ENCODE results near the gene DYNC1LI2. TPM values are rescaled to one million over a fixed set of nuclear protein-coding genes. Genes with fewer than 3 reads are reported as not detected.

The DYNC1LI2 gene
- total RNA-seq, 8 experiments from 2014 or later, result 71.9 to 174 (median 114) TPM

DNA sequence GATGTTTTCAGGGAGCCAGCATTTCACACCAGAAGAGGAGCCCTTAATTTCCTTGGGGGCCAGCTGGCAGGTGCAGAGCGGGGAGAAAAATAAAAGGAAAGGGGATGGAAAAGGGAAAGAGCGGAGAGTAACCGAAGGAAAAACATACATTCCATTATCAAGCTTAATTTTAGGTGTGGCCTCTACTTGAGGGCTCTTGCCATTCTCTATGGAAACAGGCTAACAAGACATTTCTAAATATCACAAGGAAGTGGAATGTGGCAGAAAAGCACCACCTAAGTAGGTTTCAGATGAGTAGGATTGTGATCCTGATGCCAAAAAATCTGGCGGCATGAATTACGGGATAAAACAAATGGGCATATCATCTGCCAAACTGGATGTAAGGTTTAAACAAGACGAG, 970 bp upstream of the DYNC1LI2 start:
- ATAC-seq (replicated peaks in 6 of 8), result no peak
- no peak overlapping the region for H3K4me3 ChIP-seq
- WGBS, 10 experiments, result 43 to 98% (median 87%) methylated on average over 1 to 6 of the region's 6 CpGs; no CpG with 5 or more reads in 1 of the 10 experiments
- H3K4me1 ChIP-seq (replicated peaks in 1 of 2), result peaks cover 11% of the 10 kb centered on the region in 2 donors
- in situ Hi-C loops (cut with MboI; ENCODE audit: low pct_unique_long_range_greater_than_20kb in 2 of 9, low sequenced_read_pairs in 9 of 9, unreplicated experiment in 9 of 9), result no loop called here
- H3K27ac ChIP-seq, result no peak overlapping the region

DNA sequence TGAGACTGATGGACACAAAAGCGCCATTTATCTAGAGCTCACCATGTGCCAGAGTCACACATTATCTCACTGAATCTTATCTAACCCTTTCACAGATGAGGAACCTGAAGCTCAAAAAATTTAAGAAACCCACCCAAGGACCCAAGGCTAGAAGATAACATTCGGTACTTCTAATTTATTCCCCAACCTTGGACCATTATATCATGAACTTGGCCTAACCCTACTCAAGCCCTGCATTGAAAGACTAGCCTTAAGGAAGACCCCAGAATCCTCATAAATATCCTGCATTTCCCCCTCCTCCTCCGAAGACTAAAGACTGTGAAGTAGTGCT, 548 bp upstream of the DYNC1LI2 start:
- H3K4me3 ChIP-seq, result peak overlapping the region; percentile 67 to 94 (median 90)
- WGBS, 10 experiments, result 0 to 100% (median 70%) methylated on average over 1 to 2 of the region's 3 CpGs; no CpG with 5 or more reads in 2 of the 10 experiments
- ATAC-seq (replicated peaks in 6 of 8), result no peak
- H3K4me1 ChIP-seq (replicated peaks in 1 of 2), result peaks cover 11% of the 10 kb centered on the region in 2 donors
- in situ Hi-C loops (cut with MboI; ENCODE audit: low pct_unique_long_range_greater_than_20kb in 2 of 9, low sequenced_read_pairs in 9 of 9, unreplicated experiment in 9 of 9), result no loop called here
- H3K27ac ChIP-seq, result peak overlapping the region in 1 of 2 donors; percentile 100

DNA sequence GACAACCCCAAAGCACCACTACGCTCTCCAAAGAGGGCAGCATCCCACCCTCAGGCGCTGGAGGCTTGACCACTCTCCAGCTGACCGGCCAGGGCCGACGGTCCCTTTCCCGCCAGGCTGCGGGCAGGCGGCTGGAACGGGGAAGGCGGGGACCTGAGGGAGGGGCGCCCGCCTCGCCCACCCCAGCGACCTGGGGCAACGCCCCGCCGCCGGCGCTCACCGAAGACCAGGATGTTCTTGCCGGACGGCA, 431 bp downstream of the DYNC1LI2 start:
- WGBS, 10 experiments, result 0% methylated on average over 5 of the region's 22 CpGs; no CpG with 5 or more reads in 9 of the 10 experiments
- in situ Hi-C loops (cut with MboI; ENCODE audit: low pct_unique_long_range_greater_than_20kb in 2 of 9, low sequenced_read_pairs in 9 of 9, unreplicated experiment in 9 of 9), result no loop called here
- ATAC-seq (replicated peaks in 6 of 8), result peak; percentile 39 to 50 (median 48)
- H3K27ac ChIP-seq, result peak overlapping the region; percentile 99 to 100
- peak overlapping the region; percentile 67 to 94 (median 90) for H3K4me3 ChIP-seq
- peaks cover 11% of the 10 kb centered on the region in 2 donors for H3K4me1 ChIP-seq (replicated peaks in 1 of 2)

DNA sequence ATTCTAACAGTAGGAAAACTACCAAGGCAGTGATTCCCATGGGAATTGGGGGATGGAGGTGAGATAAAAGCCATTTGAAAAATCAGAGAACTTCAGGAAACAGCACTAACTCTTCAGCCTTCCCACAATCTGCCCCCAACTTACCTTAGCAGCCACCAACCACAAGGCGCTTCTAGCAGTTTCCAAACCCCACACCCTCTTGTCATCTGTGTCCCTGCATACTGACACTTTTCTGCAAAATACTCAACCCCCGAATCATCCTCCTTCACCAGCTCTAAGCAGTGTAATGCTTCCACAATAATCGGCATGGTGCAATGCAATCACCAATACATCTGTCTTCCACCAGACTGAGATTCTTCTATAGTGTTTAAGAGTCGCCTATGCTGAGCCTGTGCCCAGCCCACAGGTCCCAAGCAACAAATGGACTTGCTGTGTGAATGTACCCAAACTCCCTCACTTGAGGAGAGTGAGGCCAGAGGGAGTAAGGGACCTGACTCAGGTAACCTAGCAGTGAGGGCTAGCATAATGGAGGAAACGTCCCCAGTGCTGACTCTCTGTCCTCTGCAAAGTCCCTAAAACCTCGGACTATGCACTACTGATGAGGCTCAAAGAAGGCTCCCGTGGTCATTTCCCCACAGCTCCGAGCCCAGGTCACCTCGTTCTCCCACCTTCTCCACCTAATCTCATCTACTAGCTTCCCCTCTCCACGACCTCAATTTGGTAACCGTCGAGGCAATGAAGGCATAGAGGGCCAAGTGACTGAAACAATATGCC, 943 bp downstream of the DYNC1LI2 start:
- WGBS, 10 experiments, result 0 to 58% (median 9%) methylated on average over 1 to 12 of the region's 12 CpGs; no CpG with 5 or more reads in 2 of the 10 experiments
- peaks cover 11% of the 10 kb centered on the region in 2 donors for H3K4me1 ChIP-seq (replicated peaks in 1 of 2)
- in situ Hi-C loops (cut with MboI; ENCODE audit: low pct_unique_long_range_greater_than_20kb in 2 of 9, low sequenced_read_pairs in 9 of 9, unreplicated experiment in 9 of 9), result no loop called here
- ATAC-seq (replicated peaks in 6 of 8), result no peak
- H3K4me3 ChIP-seq, result peak overlapping the region; percentile 67 to 94 (median 90)
- peak overlapping the region; percentile 99 to 100 for H3K27ac ChIP-seq

DNA sequence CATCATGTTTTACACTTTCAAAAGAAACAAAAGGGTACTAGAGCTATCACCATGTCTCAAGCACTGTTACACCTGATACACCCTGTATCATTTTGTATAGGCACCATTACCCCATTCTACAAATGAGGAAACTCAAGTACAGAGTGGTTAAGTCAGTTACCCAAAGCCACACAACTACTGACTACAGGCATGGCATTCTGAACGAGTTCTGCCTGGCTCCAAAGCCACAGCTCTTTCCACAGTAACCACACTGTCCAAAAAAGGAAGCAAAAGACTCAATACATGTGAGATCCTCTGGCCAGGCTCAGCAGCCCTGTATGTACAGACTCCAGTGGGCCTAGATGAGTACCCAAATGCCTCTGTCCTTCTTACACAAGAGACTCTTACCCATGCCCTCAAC, 4.7 kb downstream of the DYNC1LI2 start:
- no peak overlapping the region for H3K27ac ChIP-seq
- H3K4me1 ChIP-seq (replicated peaks in 1 of 2), result peaks cover 17 to 21% of the 10 kb centered on the region in 2 donors
- no peak overlapping the region for H3K4me3 ChIP-seq
- 0 to 86% (median 40%) methylated on average over 1 of the region's 1 CpG; no CpG with 5 or more reads in 6 of the 10 experiments for WGBS, 10 experiments
- ATAC-seq (replicated peaks in 6 of 8), result no peak
- in situ Hi-C loops (cut with MboI; ENCODE audit: low pct_unique_long_range_greater_than_20kb in 2 of 9, low sequenced_read_pairs in 9 of 9, unreplicated experiment in 9 of 9), result no loop called here

DNA sequence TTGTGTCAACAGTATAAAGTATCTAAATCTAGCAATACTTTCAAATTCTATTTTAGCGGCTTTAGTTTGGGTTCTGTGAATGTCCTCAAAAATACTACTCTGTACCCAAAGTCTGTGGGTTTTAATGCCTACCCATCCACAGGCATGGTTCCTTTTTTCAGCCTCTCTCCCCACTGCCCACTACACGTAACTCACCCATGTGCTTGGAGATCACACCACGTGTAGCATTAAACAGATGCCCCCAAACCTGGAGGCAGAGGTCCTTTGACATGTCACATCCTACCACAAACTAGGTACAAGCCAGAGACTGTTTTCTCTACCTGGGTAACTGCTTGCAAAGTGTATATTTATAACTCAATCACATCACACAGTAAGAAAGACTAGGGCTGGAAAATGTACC, 5.4 kb downstream of the DYNC1LI2 start:
- H3K4me3 ChIP-seq, result no peak overlapping the region
- peaks cover 21 to 26% of the 10 kb centered on the region in 2 donors for H3K4me1 ChIP-seq (replicated peaks in 1 of 2)
- ATAC-seq (replicated peaks in 6 of 8), result no peak
- H3K27ac ChIP-seq, result no peak overlapping the region
- in situ Hi-C loops (cut with MboI; ENCODE audit: low pct_unique_long_range_greater_than_20kb in 2 of 9, low sequenced_read_pairs in 9 of 9, unreplicated experiment in 9 of 9), result no loop called here
- 73 to 100% (median 95%) methylated on average over 1 to 3 of the region's 3 CpGs for WGBS, 10 experiments

DNA sequence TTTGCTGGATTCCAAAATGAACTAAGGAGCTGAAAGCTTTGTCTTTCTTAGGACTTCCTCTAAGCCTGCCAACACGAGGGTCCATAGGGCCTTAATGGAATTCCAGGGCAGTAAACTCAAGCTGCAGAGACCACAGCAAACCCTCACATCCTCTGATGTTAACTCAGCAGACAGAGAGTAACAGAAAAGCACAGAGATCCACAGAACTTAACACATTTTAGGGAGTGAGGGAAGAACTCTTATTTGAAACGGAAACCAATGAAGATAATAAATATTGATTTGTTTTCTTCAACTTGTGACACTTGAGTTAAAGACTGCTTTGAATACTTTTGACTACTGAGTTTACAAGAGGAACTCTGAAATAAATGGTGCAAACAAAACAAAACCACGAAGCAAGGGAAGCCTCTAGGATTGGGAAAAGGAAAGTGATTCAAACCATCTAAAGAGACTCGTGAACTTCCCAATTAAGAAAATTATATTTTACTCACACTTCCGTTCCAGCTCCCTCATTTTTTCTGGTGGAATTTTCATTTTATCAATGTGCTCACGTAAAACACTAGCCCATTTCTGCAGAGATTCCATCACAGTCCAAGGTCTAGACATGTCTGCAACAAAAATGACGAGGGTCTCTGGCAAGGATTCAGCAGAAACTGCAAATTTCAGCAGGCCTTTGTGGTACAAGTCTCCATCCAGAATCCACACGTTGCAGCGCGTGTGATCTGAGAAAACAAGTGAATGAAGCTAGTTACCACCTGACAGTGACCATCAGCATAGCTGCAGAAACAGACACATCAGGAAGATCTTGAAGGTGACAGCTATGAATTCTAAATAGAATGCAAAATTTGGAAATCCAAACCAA, 9.2 kb downstream of the DYNC1LI2 start:
- Histone ChIP-seq H3K4me1 (replicated peaks in 1 of 2) (peaks cover 29% of the 10 kb centered on the region in 2 donors), H3K27ac (peak overlapping the region; percentile 53 to 76), H3K4me3 (no peak overlapping the region)
- in situ Hi-C loops (cut with MboI; ENCODE audit: low pct_unique_long_range_greater_than_20kb in 2 of 9, low sequenced_read_pairs in 9 of 9, unreplicated experiment in 9 of 9), result no loop called here
- WGBS, 10 experiments, result 52 to 90% (median 73%) methylated on average over 1 to 9 of the region's 10 CpGs
- peak in 5 of 8 experiments; percentile 4 to 44 (median 29) for ATAC-seq (replicated peaks in 6 of 8)

DNA sequence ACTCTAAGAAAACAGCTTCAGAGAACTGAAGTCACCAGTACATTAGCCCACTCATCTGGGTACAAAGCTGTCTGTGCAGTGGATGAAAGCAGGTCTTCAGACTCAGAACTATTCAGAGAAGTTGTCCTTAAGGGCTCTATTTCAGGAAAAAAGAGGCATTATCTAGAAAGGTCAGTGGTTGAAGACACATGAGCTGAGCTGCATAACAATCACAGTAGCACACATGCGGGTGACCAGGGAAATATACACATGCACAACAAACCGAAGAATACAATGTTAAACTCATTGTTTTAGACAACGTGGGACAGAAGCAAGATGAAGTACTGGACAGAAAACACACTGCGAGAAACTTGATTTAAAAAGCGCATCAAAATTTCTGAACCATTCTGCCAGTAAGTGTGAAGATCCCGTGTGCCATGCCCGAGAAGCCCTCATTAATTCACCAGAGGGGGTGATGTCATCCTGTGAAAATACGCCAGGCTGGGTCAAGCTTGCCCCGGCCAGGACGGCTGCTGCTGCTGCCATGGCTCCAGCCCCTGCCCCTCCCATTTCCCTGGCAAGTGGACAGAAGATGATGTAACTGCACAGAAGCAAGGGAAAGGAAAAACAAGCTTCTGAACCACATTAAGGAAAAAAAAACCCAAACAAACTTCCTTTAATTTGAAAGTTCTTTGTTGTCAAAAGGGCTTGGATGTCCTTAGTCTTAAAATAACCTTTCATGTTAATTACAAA, 10.1 kb downstream of the DYNC1LI2 start:
- H3K4me3 ChIP-seq, result no peak overlapping the region
- in situ Hi-C loops (cut with MboI; ENCODE audit: low pct_unique_long_range_greater_than_20kb in 2 of 9, low sequenced_read_pairs in 9 of 9, unreplicated experiment in 9 of 9), result no loop called here
- peak; percentile 85 to 98 (median 96) for ATAC-seq (replicated peaks in 6 of 8)
- WGBS, 10 experiments, result 0 to 39% (median 29%) methylated on average over 1 to 8 of the region's 10 CpGs; no CpG with 5 or more reads in 3 of the 10 experiments
- peak overlapping the region; percentile 62 to 76 for H3K27ac ChIP-seq
- H3K4me1 ChIP-seq (replicated peaks in 1 of 2), result peaks cover 29% of the 10 kb centered on the region in 2 donors

DNA sequence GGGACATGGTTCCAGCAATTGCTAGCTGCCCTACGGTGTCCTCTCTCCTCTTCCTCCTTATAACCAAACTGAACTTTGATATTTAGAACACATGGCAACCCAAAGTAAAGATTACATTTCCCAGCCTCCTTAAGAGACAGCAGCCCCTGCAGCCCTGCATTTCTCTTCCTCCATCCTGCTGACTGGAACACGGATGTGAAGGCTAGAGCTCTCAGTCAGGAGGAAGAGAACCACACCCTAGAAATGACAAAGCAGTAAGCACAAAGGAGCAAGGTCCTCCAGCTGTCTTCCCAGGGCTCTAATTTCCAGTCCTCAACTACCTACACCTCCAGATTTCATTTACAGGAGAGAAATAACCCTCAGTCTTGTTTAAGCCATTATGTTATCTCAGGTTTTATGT, 10.9 kb downstream of the DYNC1LI2 start:
- WGBS, 10 experiments, result 0 to 100% (median 75%) methylated on average over 1 to 2 of the region's 2 CpGs; no CpG with 5 or more reads in 3 of the 10 experiments

DNA sequence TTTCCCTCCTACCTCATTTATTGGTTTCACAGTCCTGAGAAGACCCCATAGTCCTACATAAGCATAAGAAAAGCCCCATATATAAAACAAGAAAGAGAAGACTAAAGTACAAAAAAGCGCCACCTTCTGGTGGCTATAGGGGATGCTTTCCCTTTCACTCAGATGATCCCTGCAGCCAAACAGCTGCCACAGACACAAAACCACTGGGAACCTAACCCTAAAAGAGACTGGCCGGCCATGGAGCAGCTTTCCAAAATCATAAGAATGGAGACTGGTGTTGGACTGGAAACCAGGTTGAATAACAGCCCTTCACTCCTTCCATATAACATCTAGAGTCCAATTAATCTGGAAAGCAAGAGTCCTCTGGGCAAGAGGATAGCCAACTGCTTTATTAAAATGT, 11.4 kb downstream of the DYNC1LI2 start:
- Histone ChIP-seq H3K4me1 (replicated peaks in 1 of 2) (peaks cover 29% of the 10 kb centered on the region in 2 donors), H3K27ac (peak overlapping the region; percentile 62 to 76), H3K4me3 (no peak overlapping the region)
- 0 to 60% (median 31%) methylated on average over 1 to 2 of the region's 2 CpGs; no CpG with 5 or more reads in 3 of the 10 experiments for WGBS, 10 experiments
- ATAC-seq (replicated peaks in 6 of 8), result peak in 3 of 8 experiments; percentile 14 to 53 (median 32)
- in situ Hi-C loops (cut with MboI; ENCODE audit: low pct_unique_long_range_greater_than_20kb in 2 of 9, low sequenced_read_pairs in 9 of 9, unreplicated experiment in 9 of 9), result no loop called here

More for the DNA sequence above, 10.9 kb downstream of the DYNC1LI2 start:
- in situ Hi-C loops (cut with MboI; ENCODE audit: low pct_unique_long_range_greater_than_20kb in 2 of 9, low sequenced_read_pairs in 9 of 9, unreplicated experiment in 9 of 9), result no loop called here
- peaks cover 29% of the 10 kb centered on the region in 2 donors for H3K4me1 ChIP-seq (replicated peaks in 1 of 2)
- H3K4me3 ChIP-seq, result no peak overlapping the region
- peak in 4 of 8 experiments; percentile 27 to 77 (median 58) for ATAC-seq (replicated peaks in 6 of 8)
- peak overlapping the region; percentile 62 to 76 for H3K27ac ChIP-seq

DNA sequence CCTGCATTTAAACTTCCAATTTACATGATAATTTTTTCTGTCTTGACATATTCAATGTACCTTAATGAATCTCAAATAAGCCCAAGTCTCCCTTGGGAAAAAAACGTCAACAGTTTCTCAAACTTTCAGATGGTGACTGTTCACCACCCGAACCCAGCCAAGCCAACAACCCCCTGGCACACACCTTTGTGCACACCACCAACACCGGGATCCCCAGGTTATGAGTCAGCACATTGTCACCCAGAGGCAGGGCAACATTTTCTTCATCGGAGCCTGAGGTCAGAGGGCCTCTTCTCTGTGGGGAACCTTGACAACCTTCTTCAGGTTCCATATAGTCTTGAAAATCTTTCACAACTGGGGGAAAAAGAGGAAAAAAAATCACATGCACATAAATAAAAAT, 15.5 kb downstream of the DYNC1LI2 start:
- H3K4me3 ChIP-seq, result no peak overlapping the region
- in situ Hi-C loops (cut with MboI; ENCODE audit: low pct_unique_long_range_greater_than_20kb in 2 of 9, low sequenced_read_pairs in 9 of 9, unreplicated experiment in 9 of 9), result no loop called here
- 0 to 100% (median 100%) methylated on average over 1 to 3 of the region's 4 CpGs; no CpG with 5 or more reads in 1 of the 10 experiments for WGBS, 10 experiments
- no peak overlapping the region for H3K27ac ChIP-seq
- H3K4me1 ChIP-seq (replicated peaks in 1 of 2), result peaks cover 13 to 17% of the 10 kb centered on the region in 2 donors
- no peak for ATAC-seq (replicated peaks in 6 of 8)

DNA sequence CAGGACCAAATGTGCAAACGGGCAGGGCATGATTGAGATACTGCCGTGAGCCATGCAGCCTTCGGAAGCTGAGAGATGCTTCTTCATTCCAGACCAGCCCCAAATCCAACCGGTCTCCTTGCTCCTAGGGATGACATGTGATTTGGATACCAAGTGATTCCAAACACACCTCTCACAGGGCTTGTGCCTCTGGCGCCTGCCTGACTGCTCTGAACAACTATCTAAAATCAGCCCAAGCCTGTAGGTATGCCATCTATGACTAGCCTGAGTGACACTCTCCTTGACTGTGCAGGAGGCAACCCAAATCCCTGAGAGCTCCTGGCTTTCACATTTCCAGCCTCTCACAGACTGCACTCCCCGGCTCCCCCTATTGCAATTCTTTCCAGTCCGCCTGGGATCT, 20.3 kb downstream of the DYNC1LI2 start:
- Histone ChIP-seq H3K4me1 (replicated peaks in 1 of 2) (no peaks in the 10 kb centered on the region), H3K4me3 (no peak overlapping the region), H3K27ac (no peak overlapping the region)
- WGBS, 10 experiments, result 73 to 100% (median 86%) methylated on average over 1 to 3 of the region's 7 CpGs; no CpG with 5 or more reads in 3 of the 10 experiments
- ATAC-seq (replicated peaks in 6 of 8), result no peak
- in situ Hi-C loops (cut with MboI; ENCODE audit: low pct_unique_long_range_greater_than_20kb in 2 of 9, low sequenced_read_pairs in 9 of 9, unreplicated experiment in 9 of 9), result no loop called here

DNA sequence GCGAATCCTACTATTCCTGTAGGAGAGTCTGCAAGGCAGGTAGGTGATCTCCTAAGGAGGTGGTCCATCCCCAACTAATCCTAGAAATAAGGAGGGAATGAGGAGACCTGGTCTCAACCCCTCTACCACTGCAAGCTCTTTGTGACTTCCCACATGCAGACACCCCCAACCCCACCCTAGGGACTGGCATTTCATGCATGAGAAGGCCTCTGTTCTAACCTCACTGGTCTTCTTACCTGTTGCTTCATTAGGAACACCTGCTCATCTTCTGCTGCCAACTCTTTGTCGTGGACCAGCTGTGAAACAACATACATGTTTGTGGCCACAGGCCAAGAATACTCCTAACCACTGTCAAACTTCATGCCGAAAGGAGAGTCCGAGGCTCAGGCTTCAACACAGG, 22.6 kb downstream of the DYNC1LI2 start:
- 50 to 100% (median 86%) methylated on average over 1 to 4 of the region's 4 CpGs; no CpG with 5 or more reads in 4 of the 10 experiments for WGBS, 10 experiments
- no peak overlapping the region for H3K4me3 ChIP-seq
- in situ Hi-C loops (cut with MboI; ENCODE audit: low pct_unique_long_range_greater_than_20kb in 2 of 9, low sequenced_read_pairs in 9 of 9, unreplicated experiment in 9 of 9), result no loop called here
- H3K27ac ChIP-seq, result no peak overlapping the region
- no peak for ATAC-seq (replicated peaks in 6 of 8)
- no peaks in the 10 kb centered on the region for H3K4me1 ChIP-seq (replicated peaks in 1 of 2)

All from motor neuron (in vitro differentiated cells).